ENCODE measurements around the gene GSC2.
A peak's percentile ranks its signal among the peaks of the same experiment; 100 is the strongest.

Gene GSC2

DNA sequence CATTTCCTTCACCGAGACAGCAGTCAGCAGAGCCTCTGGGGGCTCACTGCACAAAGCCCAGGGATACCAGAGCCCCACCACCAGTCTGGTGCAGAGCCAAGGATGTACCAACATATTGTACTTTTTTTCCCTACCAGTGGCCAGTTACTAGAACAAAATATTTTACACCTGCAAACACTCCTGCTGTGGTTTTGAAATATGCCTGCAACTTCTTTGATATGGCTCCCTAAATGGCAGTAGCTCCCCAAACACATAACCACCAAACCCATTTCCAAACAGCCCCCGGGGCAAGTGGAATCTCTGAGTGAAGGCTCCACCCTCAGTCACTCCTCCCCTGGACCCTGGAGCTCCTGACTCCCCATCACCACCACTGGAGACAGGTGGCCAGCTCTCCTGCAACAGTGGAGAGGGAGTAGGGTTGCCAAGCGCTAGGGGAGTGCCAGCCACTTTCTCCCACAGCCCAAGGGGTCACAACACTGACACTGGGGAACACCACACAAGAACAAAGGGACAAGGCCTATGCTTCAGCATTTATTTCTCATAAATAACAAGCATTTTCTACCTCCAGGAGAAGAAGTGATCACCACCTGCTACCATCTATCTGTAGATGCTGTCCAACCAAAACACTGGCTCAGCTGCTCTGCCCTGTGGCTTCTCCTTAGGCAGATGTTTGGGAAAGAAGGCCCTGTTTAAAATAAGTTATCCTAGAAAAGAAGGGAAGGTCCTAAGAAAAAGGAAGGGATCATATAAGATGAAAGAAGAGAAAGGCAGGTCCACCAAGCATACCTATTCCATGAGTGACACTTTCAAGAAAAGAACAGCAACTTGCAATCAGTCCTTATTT is 43.0 kb downstream of the GSC2 start:
- no peak for TF ChIP-seq SPI1 (IDR thresholded peaks at IDR 0.05; ENCODE audit: borderline replicate concordance, low read depth)
- no peak for TF ChIP-seq GABPA (IDR thresholded peaks at IDR 0.05; ENCODE audit: low read depth)
- TF ChIP-seq, protein P1, sequence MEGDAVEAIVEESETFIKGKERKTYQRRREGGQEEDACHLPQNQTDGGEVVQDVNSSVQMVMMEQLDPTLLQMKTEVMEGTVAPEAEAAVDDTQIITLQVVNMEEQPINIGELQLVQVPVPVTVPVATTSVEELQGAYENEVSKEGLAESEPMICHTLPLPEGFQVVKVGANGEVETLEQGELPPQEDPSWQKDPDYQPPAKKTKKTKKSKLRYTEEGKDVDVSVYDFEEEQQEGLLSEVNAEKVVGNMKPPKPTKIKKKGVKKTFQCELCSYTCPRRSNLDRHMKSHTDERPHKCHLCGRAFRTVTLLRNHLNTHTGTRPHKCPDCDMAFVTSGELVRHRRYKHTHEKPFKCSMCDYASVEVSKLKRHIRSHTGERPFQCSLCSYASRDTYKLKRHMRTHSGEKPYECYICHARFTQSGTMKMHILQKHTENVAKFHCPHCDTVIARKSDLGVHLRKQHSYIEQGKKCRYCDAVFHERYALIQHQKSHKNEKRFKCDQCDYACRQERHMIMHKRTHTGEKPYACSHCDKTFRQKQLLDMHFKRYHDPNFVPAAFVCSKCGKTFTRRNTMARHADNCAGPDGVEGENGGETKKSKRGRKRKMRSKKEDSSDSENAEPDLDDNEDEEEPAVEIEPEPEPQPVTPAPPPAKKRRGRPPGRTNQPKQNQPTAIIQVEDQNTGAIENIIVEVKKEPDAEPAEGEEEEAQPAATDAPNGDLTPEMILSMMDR (IDR thresholded peaks at IDR 0.05; ENCODE audit: insufficient read depth, low read length): no peak
- TF ChIP-seq POLR2AphosphoS5 (IDR thresholded peaks at IDR 0.05; ENCODE audit: low read depth): no peak
- TF ChIP-seq, protein P2, sequence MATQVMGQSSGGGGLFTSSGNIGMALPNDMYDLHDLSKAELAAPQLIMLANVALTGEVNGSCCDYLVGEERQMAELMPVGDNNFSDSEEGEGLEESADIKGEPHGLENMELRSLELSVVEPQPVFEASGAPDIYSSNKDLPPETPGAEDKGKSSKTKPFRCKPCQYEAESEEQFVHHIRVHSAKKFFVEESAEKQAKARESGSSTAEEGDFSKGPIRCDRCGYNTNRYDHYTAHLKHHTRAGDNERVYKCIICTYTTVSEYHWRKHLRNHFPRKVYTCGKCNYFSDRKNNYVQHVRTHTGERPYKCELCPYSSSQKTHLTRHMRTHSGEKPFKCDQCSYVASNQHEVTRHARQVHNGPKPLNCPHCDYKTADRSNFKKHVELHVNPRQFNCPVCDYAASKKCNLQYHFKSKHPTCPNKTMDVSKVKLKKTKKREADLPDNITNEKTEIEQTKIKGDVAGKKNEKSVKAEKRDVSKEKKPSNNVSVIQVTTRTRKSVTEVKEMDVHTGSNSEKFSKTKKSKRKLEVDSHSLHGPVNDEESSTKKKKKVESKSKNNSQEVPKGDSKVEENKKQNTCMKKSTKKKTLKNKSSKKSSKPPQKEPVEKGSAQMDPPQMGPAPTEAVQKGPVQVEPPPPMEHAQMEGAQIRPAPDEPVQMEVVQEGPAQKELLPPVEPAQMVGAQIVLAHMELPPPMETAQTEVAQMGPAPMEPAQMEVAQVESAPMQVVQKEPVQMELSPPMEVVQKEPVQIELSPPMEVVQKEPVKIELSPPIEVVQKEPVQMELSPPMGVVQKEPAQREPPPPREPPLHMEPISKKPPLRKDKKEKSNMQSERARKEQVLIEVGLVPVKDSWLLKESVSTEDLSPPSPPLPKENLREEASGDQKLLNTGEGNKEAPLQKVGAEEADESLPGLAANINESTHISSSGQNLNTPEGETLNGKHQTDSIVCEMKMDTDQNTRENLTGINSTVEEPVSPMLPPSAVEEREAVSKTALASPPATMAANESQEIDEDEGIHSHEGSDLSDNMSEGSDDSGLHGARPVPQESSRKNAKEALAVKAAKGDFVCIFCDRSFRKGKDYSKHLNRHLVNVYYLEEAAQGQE (IDR thresholded peaks at IDR 0.05; ENCODE audit: insufficient replicate concordance, low read depth): no peak
- Histone ChIP-seq H3K27me3 (ENCODE audit: insufficient read depth, poor library complexity, severe bottlenecking) (no peaks in the 10 kb centered on the region), H3K4me3 (replicated peaks; ENCODE audit: insufficient read depth, low read length) (no peak overlapping the region), H3K27ac (replicated peaks) (peak overlapping the region; percentile 23; the same call in 1 of the 2 replicates)
- DNase-seq (ENCODE audit: low read depth in 1 of 2, low spot score in 1 of 2): no peak

DNA sequence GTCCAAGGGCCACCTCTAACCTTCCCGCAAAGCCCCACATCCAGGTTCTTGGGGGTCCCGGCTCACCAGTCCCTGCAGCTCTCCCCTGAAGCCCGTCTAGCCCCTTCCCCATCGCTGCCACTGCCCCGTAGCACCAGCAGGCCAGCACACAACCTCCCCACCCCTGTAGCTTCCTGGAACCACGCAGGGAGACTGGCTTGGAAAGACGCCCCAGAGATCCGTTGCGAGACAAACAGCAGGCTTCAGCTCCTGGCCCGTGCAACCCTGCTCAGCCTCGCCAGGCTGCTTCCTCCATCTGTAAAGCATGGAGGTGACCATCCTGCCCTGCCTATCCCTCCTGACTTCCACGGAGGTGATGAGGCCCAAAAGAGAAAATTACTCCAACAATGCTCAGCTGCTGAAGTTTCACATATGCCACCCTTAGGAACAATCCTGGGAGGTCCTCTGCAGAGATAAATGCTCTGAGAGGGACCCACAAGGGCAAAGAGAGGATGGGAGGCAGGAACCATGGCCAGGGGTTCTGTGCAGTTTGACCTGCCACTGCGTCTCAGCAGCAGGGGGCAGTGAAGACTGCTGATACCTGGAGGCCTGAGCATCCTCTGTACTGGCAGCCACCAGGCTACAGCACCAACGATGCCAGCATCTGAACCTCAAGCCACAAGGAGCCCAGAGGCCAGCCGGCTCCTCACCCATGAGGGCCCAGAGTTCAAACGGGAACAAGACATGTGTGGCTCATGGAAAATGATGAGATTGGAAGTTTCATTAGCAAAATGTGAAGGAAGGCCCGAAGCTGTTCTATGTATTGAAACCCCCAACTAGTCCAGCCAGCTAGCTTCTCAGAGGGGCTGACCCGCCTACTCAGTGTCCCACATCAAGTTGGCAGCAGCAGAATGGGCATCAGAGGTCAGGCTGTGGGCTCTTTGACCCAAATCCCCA is 44.0 kb downstream of the GSC2 start:
- DNase-seq (ENCODE audit: low read depth in 1 of 2, low spot score in 1 of 2): peak in 1 of 2 experiments; percentile 52
- Histone ChIP-seq H3K4me3 (replicated peaks; ENCODE audit: insufficient read depth, low read length) (no peak overlapping the region), H3K27me3 (ENCODE audit: insufficient read depth, poor library complexity, severe bottlenecking) (no peaks in the 10 kb centered on the region), H3K27ac (replicated peaks) (no peak overlapping the region)
- no peak for TF ChIP-seq SPI1 (IDR thresholded peaks at IDR 0.05; ENCODE audit: borderline replicate concordance, low read depth)
- no peak for TF ChIP-seq GABPA (IDR thresholded peaks at IDR 0.05; ENCODE audit: low read depth)
- TF ChIP-seq, protein P2 (IDR thresholded peaks at IDR 0.05; ENCODE audit: insufficient replicate concordance, low read depth): no peak
- TF ChIP-seq, protein P1 (IDR thresholded peaks at IDR 0.05; ENCODE audit: insufficient read depth, low read length): peak; percentile 55

DNA sequence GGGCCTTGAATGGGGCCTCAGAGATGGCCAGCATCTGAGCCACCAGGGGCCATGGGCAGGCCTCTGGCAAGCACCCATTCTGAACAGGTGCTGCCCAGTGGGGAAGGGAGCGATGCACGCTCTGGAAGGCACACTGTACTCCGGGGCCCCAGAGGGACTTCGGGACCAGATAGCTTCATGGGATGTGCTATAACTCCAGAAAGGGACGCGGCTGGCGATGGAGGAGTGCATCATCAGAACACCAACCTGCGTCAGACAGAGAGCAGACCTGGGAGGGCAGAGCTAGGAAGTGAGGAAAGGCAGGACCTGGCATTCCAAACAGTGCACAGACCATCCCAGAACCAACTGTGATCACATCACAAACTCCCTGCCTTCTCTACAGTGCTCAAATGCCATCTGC is 44.6 kb downstream of the GSC2 start:
- Histone ChIP-seq H3K27ac (replicated peaks) (no peak overlapping the region), H3K4me3 (replicated peaks; ENCODE audit: insufficient read depth, low read length) (no peak overlapping the region), H3K27me3 (ENCODE audit: insufficient read depth, poor library complexity, severe bottlenecking) (no peaks in the 10 kb centered on the region)
- DNase-seq (ENCODE audit: low read depth in 1 of 2, low spot score in 1 of 2): no peak
- TF ChIP-seq, protein P2 (IDR thresholded peaks at IDR 0.05; ENCODE audit: insufficient replicate concordance, low read depth): no peak
- TF ChIP-seq, protein P1 (IDR thresholded peaks at IDR 0.05; ENCODE audit: insufficient read depth, low read length): no peak
- no peak for TF ChIP-seq GABPA (IDR thresholded peaks at IDR 0.05; ENCODE audit: low read depth)
- no peak for TF ChIP-seq SPI1 (IDR thresholded peaks at IDR 0.05; ENCODE audit: borderline replicate concordance, low read depth)
- no peak for TF ChIP-seq POLR2AphosphoS5 (IDR thresholded peaks at IDR 0.05; ENCODE audit: low read depth)

Measured in HL-60 (cell line).